K562 (cell line): ENCODE measurements around the gene PODXL2. TPM values are rescaled to one million over a fixed set of nuclear protein-coding genes. Genes with fewer than 3 reads are reported as not detected.

Experiments
- ATAC-seq: fragments of 200-7000 bp; cut with Tn5 transposase; 3 replicates; pipeline ENCODE4 v1.9.1; 2020; ENCODE audit warnings: moderate library complexity
- BruUV-seq: library from RNA; stranded (reverse); fragments of 400-500 nt; replicated peaks from 2 replicates; lab custom pipeline; 2021; lab: Mats Ljungman, UMichigan
- CTCF ChIA-PET: fragments of 300-600 bp; formaldehyde crosslinking; extraction: SDS; loops from one replicate; lab custom pipeline; 2021; ENCODE audit warnings: low intra/inter-chr PET ratio; lab: Yijun Ruan, JAX
- POLR2A ChIA-PET: fragments of 300-600, 350-650 bp; sonication (Branson Sonifier 250); formaldehyde crosslinking; extraction: SDS; loops from one replicate; lab custom pipeline; 2021; ENCODE audit warnings: antibody characterized with exemption, inconsistent platforms; lab: Yijun Ruan, JAX
- DNase-seq, 4 experiments: peaks; one replicate each; pipeline versions ENCODE4 v3.0.0 to v3.0.0-alpha.2; 2011 to 2018; ENCODE audit warnings: low spot score in 3 of 4, mixed read lengths in 3 of 4; ENCODE audit errors: extremely low read depth in 1 of 4
- FAIRE-seq: peaks from 2 replicates; lab custom pipeline; 2011; peaks lifted over from hg19 to GRCh38; lab: Jason Lieb, UNC
- H2AFZ ChIP-seq: 2 replicates; pipeline ENCODE4 v1.6.0; 2011; ENCODE audit warnings: low read depth, low read length, control low read depth, inconsistent platforms
- H3K27ac ChIP-seq: fragments of 200-600 bp; 3 replicates; pipeline ENCODE4 v1.8.0; 2011; ENCODE audit warnings: low read depth, mild to moderate bottlenecking, control low read depth, inconsistent platforms, low read length, moderate library complexity, mixed read lengths; ENCODE audit errors: extremely low read depth
- H3K27me3 ChIP-seq, 2 experiments: fragments of 300-600 bp in 1 of 2; 2 replicates in 1 of 2; 3 replicates in 1 of 2; pipeline versions ENCODE4 v1.6.0 to v1.8.0; 2011; ENCODE audit warnings: inconsistent platforms in 2 of 2, low read length in 2 of 2, mild to moderate bottlenecking in 1 of 2, mixed read lengths in 1 of 2, moderate library complexity in 1 of 2; ENCODE audit not compliant: control insufficient read depth in 2 of 2, insufficient read depth in 2 of 2
- H3K36me3 ChIP-seq: fragments of 300-600 bp; 3 replicates; pipeline ENCODE4 v1.8.0; 2011; ENCODE audit warnings: mild to moderate bottlenecking, low read length, inconsistent platforms; ENCODE audit not compliant: control insufficient read depth, insufficient read depth
- H3K4me1 ChIP-seq, 2 experiments: fragments of 200-600 bp in 1 of 2; replicated peaks in 1 of 2; 2 replicates in 1 of 2; 3 replicates in 1 of 2; pipeline versions ENCODE4 v1.5.1 to v1.8.0; 2011; ENCODE audit warnings: inconsistent platforms in 2 of 2, low read length in 2 of 2, mild to moderate bottlenecking in 1 of 2, mixed read lengths in 1 of 2, moderate library complexity in 1 of 2; ENCODE audit not compliant: control insufficient read depth in 2 of 2, insufficient read depth in 2 of 2
- H3K4me2 ChIP-seq: 2 replicates; pipeline ENCODE4 v1.6.1; 2011; ENCODE audit warnings: low read length, control low read depth, inconsistent platforms, mixed read lengths; ENCODE audit not compliant: insufficient read depth
- H3K4me3 ChIP-seq: fragments of 200-600 bp; sonication (generic), shearing (Covaris generic); 2 replicates; pipeline ENCODE4 v1.5.1; 2016; ENCODE audit warnings: control low read depth, inconsistent platforms
- H3K79me2 ChIP-seq: fragments of 200-600 bp; 3 replicates; pipeline ENCODE4 v1.8.0; 2011; ENCODE audit warnings: low read length, inconsistent platforms; ENCODE audit not compliant: control insufficient read depth, insufficient read depth
- H3K9ac ChIP-seq, 2 experiments: 2 replicates each; pipeline versions ENCODE4 v1.6.0 to v1.6.1; 2011; ENCODE audit warnings: low read depth in 2 of 2, low read length in 2 of 2, control low read depth in 1 of 2, inconsistent platforms in 1 of 2, mild to moderate bottlenecking in 1 of 2, mixed read lengths in 1 of 2; ENCODE audit not compliant: insufficient read depth in 1 of 2
- H3K9me1 ChIP-seq: one replicate; pipeline ENCODE4 v1.6.0; 2011; ENCODE audit warnings: inconsistent platforms, mild to moderate bottlenecking, low read length, moderate library complexity; ENCODE audit not compliant: control insufficient read depth, insufficient read depth
- H3K9me3 ChIP-seq: replicated peaks from 2 replicates; pipeline ENCODE4 v1.5.1; 2011; ENCODE audit warnings: low read depth, low read length, inconsistent platforms; ENCODE audit not compliant: control insufficient read depth, insufficient read depth
- H4K20me1 ChIP-seq: replicated peaks from 2 replicates; pipeline ENCODE4 v1.6.1; 2011; ENCODE audit warnings: low read length, inconsistent platforms, mixed read lengths; ENCODE audit not compliant: control insufficient read depth, insufficient read depth
- GATA2 ChIP-seq: sonication (generic); formaldehyde crosslinking; IDR thresholded peaks from 2 replicates; pipeline ENCODE4 v1.4.0; 2020; ENCODE audit warnings: mild to moderate bottlenecking, missing genetic modification reagents
- LEF1 ChIP-seq: fragments of 450-650 bp; IDR thresholded peaks from 2 replicates; pipeline ENCODE4 v1.6.1; 2016; ENCODE audit warnings: mild to moderate bottlenecking
- NEUROD1 ChIP-seq: fragments of 150-350 bp; IDR thresholded peaks from 2 replicates; pipeline ENCODE4 v1.6.1; 2014; ENCODE audit warnings: borderline replicate concordance, low read length, low read depth; ENCODE audit not compliant: partially characterized antibody
- RAD21 ChIP-seq, 2 experiments: fragments of 250-450 bp in 1 of 2; fragments of 450-650 bp in 1 of 2; sonication (Bioruptor Pico) in 1 of 2; formaldehyde crosslinking in 1 of 2; IDR thresholded peaks in 1 of 2; conservative IDR thresholded peaks in 1 of 2; 2 replicates each; pipeline versions ENCODE4 v1.4.0 to v1.8.0; 2020 to 2022; ENCODE audit warnings: mild to moderate bottlenecking in 2 of 2, moderate library complexity in 1 of 2
- TCF15 ChIP-seq: fragments of 250-450 bp; sonication (Bioruptor Pico); IDR thresholded peaks from 2 replicates; pipeline ENCODE4 v1.8.0; 2022; ENCODE audit warnings: moderate library complexity, mild to moderate bottlenecking, inconsistent platforms
- ZBTB11 ChIP-seq, 3 experiments: fragments of 200-800 bp in 1 of 3; fragments of 250-450 bp in 1 of 3; fragments of 450-650 bp in 1 of 3; sonication (Bioruptor Pico) in 1 of 3; sonication (Bioruptor generic) in 1 of 3; formaldehyde crosslinking in 1 of 3; IDR thresholded peaks; 2 replicates each; pipeline versions ENCODE4 v1.6.1 to v1.8.0; 2016 to 2022; ENCODE audit warnings: mild to moderate bottlenecking in 2 of 3, missing genetic modification characterization in 2 of 3, missing compliant biosample characterization in 1 of 3, moderate library complexity in 1 of 3
- WGBS: fragments of 100-300 bp; shearing (Covaris generic); methylation state at CpG from one replicate; pipeline ENCODE4 v1.1.6; 2016; ENCODE audit warnings: low coverage, mixed read lengths; ENCODE audit not compliant: insufficient coverage; ENCODE audit errors: missing lambda C conversion rate; 5-methylcytosine and 5-hydroxymethylcytosine counted together
- in situ Hi-C: fragments of 300-500 bp; cut with MboI; formaldehyde crosslinking; loops from 4 replicates; pipeline ENCODE4 v1.15.0; 2018; ENCODE audit warnings: inconsistent platforms, mixed read lengths
- intact Hi-C: fragments of 100-400 bp; cut with micrococcal nuclease; formaldehyde crosslinking; loops from 2 replicates; pipeline ENCODE4 v1.14.2; 2022
- polyA plus RNA-seq, 8 experiments: library from polyadenylated mRNA; depleted of rRNA in 4 of 8; stranded (reverse) in 5 of 8; unstranded in 3 of 8; fragments of >200 nt; fragmentation: Nextera tagmentation in 2 of 8; fragmentation: Illumina TruSeq in 1 of 8; extraction: Ambion mirVana in 2 of 8; extraction: Trizol in 1 of 8; gene quantifications; 2 replicates each; pipeline versions ENCODE4 v1.2.1 to v1.2.3, GENCODE V29; 2011 to 2014; ENCODE audit warnings: inconsistent platforms in 1 of 8, missing spikeins in 1 of 8
- total RNA-seq, 7 experiments: library from RNA; depleted of rRNA in 6 of 7; stranded (reverse); fragments of >200 nt in 6 of 7; fragmentation: Illumina TruSeq in 2 of 7; extraction: Trizol in 2 of 7; gene quantifications; 2 replicates each; pipeline versions ENCODE4 v1.2.1 to v1.2.3, GENCODE V29; 2011 to 2021; ENCODE audit warnings: low replicate concordance in 1 of 7

Gene PODXL2
- total and polyA plus RNA-seq, 9 of the 15 experiments (the other 6 are each of a cell fraction or from before 2014, with no cell fraction given) = 0.03 to 52.5 (median 21.9) TPM

GRCh38 chr3:127650236-127650635 is 21.3 kb downstream of the PODXL2 start:
- H3K4me1 ChIP-seq = no peaks in the 10 kb centered on the region
- in situ Hi-C loops (no loop called here), intact Hi-C loops (loop anchor here (10.0 kb wide), 2 partner anchors 185 to 485 kb away; no protein-coding TSS in a partner anchor)
- POLR2A ChIA-PET = no interaction called here
- H3K79me2 ChIP-seq = no peaks in the 10 kb centered on the region
- no peak overlapping the region for H3K27ac ChIP-seq
- H2AFZ ChIP-seq = no peak overlapping the region
- no TSS peak for BruUV-seq
- H3K9me1 ChIP-seq = no peaks in the 10 kb centered on the region
- DNase-seq = no peak
- CTCF ChIA-PET = interaction anchor here (0.8 kb wide), 1 partner anchor 1145 kb away, joined by 3 read pairs; no protein-coding TSS in a partner anchor
- no peaks in the 10 kb centered on the region for H3K27me3 ChIP-seq
- H3K9me3 ChIP-seq = no peaks in the 10 kb centered on the region
- H3K4me2 ChIP-seq = no peak overlapping the region
- no peak for FAIRE-seq
- WGBS = 92% methylated on average over 4 of the region's 4 CpGs
- no peak overlapping the region for H3K9ac ChIP-seq
- peaks cover 14% of the 10 kb centered on the region; the same call in 1 of the 3 replicates for H3K36me3 ChIP-seq
- TF ChIP-seq LEF1 = no peak
- no peak for TF ChIP-seq RAD21 (CRISPR knock-in tag; conservative IDR thresholded peaks at IDR 0.05 in 1 of 2, IDR thresholded peaks at IDR 0.05 in 1 of 2)
- TF ChIP-seq ZBTB11 (CRISPR knock-in tag; IDR thresholded peaks at IDR 0.05) = no peak
- no peak for TF ChIP-seq GATA2 (CRISPR knock-in tag)
- TF ChIP-seq NEUROD1 = no peak
- TF ChIP-seq TCF15 (CRISPR knock-in tag) = no peak
- no peak overlapping the region for H3K4me3 ChIP-seq
- H4K20me1 ChIP-seq = no peaks in the 10 kb centered on the region
- ATAC-seq = no peak
